HG03558 (cell line): ENCODE measurements around the gene RNF2.
"Not testable (repeated sequence)": the region's sequence is repeated elsewhere in the genome, so short reads cannot be mapped to it uniquely, and the experiment has no call there.

Experiments
- ATAC-seq: cut with Tn5 transposase; IDR thresholded peaks from one replicate; pipeline ENCODE4 v1.9.1; 2021; ENCODE audit warnings: moderate number of reproducible peaks; ENCODE audit not compliant: unreplicated experiment; ENCODE audit errors: extremely low read depth

Gene RNF2

GRCh38 chr1:185046668-185047067, 1.3 kb downstream of the RNF2 start:
- no peak for ATAC-seq

DNA sequence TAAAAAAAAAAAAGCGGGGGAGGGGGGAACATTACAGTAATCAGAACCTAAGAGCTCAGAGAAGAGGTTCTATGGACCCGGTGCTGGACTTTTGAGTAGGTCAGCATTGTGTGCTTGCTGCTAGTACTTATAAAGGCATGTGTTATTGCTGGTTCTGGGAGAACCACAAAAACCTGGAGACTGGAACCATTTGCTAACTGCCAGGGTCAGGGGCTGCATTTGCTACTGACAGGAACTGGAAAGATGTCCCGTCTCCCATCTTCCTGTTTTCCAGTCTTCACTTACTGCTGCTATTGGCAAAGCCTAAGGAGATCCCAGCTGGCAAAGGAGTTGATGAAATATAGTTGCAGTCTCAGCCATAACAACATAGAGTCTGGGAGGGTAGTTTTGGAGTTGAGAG, 4.3 kb downstream of the RNF2 start:
- ATAC-seq, result no peak

DNA sequence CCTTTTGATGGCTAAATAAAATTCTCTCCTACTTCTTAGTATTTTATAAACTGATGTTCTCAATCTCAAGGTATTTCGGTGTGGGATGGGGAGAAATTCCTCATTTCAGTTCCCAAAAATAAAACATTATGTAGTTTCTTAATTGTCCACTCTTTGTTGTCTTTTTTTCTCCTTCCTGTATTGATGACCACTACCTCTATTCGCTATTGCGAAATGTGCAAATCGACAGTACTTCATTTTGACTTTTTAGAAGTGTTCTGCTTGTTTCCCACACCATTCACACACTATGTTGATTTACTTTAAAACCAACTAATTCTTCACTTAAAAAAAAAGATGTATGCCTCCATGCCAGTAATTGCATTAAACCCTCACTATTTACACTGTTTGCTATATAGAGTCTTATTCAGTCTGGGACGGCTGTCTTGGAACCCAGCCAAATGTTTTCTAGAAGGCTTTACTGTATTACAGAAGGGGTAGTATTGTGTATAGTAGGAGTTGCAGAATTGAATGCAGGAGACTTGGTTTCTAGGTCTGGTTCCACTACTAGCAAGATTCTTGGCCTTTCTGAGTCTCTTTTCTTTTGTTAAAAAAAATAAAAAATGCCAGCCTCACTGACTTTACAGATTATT, 5.6 kb downstream of the RNF2 start:
- no peak for ATAC-seq

DNA sequence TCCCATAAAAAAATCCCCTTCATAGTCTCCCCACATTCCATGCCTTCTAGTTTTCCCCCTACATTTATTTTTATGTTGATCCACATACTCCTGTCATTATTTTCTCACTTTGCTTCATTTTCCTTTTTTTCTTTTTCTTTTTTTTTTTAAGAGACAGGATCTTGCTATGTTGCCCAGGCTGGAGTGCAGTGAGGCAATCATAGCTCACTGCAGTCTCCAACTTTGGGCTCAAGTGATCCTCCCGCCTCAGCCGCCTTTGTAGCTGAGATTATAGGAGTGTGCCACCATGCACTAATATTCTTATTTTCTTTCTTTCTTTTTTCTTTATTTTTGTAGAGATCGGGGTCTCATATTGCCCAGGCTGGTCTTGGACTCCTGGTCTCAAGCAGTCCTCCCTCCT, 7.8 kb downstream of the RNF2 start:
- no peak for ATAC-seq

GRCh38 chr1:185054365-185055060, 9.2 kb downstream of the RNF2 start:
- no peak for ATAC-seq

- ATAC-seq, result no peak
Observed at GRCh38 chr1:185058110-185058509, 12.8 kb downstream of the RNF2 start.

- no peak for ATAC-seq
Observed at GRCh38 chr1:185058876-185059275, 13.5 kb downstream of the RNF2 start.

DNA sequence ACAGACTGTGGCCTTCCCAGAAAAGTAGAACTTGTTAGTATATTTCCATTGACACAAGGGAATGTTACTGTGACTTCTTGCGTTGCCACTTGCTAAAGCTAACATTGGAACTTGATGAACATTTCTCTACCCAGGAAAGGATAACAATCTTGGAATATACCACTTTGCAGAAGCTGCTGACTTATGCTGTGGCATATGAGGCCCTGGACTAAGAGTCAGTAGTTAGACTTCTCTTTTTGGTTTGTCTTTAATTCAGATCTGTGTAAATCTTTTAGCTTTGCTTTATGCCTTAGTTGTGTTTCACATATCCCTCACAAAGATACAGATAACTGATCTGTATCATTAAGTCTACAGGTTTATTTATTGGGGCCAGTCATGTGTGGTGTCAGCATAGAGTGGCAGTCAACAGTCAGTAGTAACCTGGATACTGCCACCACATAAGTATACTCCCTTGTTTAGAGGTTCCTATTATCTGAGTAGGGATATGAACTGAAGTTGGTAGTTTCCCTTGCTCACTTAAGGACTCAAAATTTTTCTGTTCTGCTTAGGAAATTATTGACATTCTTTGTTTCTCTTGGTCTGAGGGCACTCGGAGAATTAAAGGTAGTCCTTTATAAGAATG, 14.7 kb downstream of the RNF2 start:
- no peak for ATAC-seq

GRCh38 chr1:185062710-185063370, 17.5 kb downstream of the RNF2 start:
- no peak for ATAC-seq

DNA sequence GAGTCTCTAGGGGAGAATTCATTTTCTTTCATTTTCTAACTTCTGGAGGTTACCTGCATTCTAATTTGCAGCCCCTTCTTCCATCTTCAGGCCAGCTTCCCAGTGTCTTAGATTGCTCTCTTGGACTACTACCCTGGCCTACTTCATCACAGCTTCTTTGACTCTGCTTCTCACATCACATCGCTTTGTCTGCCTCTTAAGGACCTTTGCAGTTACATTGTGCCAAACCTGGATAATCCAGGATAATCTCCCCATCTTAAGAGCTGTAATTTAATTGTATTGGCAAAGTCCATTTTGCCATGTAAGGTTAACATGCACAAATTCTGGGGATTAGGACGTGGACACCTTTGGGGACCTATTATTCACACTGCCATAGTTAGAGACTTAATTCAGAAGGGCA, 18.4 kb downstream of the RNF2 start:
- no peak for ATAC-seq

GRCh38 chr1:185065006-185065405, 19.6 kb downstream of the RNF2 start:
- ATAC-seq, result not testable (repeated sequence)

- no peak for ATAC-seq
Observed at GRCh38 chr1:185066181-185066580, 20.8 kb downstream of the RNF2 start.

GRCh38 chr1:185068341-185068740, 23.0 kb downstream of the RNF2 start:
- no peak for ATAC-seq

DNA sequence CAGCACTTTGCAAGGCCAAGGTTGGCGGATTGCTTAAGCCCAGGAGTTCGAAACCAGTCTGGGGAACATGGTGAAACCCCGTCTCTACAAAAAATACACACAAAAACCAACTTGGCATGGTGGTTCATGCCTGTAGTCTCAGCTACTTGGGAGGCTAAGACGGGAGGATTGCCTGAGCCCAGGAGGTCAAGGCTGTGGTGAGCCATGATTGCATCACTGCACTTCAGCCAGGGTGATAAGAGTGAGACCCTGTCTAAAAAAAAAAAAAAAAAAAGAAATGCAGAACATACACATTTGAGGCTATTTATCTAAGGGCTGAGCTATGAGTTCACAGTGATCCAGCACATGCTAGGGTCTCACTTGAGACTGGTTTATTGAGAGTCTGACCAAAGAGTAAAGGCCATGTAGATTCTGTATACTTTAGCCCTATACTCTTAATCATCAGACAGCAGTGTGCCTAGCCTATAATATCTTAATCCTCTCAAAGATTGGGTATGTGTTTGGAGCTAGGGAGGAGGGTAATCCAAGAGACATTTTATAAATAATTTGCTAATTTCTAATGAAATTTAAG, 23.9 kb downstream of the RNF2 start:
- ATAC-seq, result no peak

DNA sequence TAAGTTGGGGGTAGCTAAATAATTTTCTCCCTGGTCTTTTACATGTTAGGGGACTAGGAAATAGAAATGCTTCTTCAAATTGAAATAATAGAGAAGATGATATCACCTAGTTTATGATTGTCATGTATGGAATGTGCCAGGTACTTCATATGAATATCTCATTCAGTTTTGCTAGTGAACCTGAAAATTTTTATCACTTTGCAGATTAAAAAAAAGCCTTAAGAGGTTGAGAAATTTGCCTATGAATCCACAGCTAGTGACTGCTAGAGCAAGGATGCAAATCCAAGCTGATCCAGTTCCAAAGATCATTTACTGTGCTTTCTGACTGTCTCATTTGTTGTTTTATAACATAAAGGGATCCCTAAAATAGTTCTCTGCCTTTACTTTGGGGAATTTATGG, 24.7 kb downstream of the RNF2 start:
- no peak for ATAC-seq

DNA sequence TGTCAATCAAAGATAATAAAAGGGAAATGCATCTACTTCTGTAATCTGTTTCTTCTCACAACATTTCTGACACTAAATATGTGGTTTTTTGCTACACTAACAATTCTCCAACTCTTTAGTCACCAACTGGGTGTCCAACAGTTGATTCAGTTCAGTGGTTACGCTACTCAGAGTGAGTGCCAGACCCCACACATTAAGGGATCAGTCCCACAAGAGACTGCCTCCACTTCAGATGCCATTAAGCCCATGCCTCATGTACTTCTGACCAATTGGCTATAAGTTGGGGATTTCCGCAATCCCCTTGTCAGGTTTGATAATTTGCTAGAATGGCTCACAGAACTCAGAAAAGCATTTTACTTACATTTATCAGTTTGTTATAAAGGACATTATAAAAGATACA, 28.4 kb downstream of the RNF2 start:
- ATAC-seq, result no peak

- ATAC-seq, result no peak
Observed at GRCh38 chr1:185074307-185074706, 28.9 kb downstream of the RNF2 start.

DNA sequence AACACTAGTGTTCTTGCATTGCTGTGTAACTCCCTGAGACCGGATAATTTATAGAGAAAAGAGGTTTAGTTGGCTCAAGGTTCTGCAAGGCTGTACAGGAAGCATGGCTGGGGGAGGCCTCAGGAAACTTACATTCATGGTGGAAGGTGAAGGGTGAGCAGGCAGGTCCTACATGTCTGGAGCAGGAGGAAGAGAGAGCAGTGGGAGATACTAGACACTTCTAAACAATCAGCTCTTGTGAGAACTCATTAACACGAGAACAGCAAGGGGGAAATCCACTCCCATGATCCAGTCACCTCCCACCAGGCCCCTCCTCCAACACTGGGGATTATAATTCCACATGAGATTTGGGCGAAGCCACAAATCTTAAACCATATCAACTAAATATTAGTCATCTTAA, 30.1 kb downstream of the RNF2 start:
- no peak for ATAC-seq

- no peak for ATAC-seq
Observed at GRCh38 chr1:185077374-185077773, 32.0 kb downstream of the RNF2 start.

GRCh38 chr1:185080422-185080821, 35.1 kb downstream of the RNF2 start:
- ATAC-seq, result no peak

DNA sequence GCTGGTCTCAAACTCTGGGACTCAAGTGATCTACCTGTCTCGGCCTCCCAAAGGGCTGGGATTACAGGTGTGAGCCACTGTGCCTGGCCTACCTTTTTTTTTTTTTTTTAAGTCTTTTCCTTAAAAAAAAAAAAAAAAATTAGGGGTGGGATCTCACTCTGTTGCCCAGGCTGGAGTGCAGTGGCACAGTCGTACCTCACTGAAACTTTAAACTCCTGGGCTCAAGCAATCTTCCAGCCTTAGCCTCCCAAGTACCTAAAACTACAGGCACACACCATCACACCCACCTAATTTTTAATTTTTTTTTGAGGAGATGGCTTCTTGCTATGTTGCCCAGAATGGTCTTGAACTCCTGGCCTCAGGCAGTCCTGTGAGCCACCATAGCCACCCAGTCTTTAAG, 38.5 kb downstream of the RNF2 start:
- no peak for ATAC-seq
